WTC11 (cell line): Measurements from ENCODE around the gene FEN1.

Source experiments
- ATF2 ChIP-seq: sonication (generic); formaldehyde crosslinking; IDR thresholded peaks from 2 replicates; pipeline ENCODE4 v1.8.1; 2022; ENCODE audit warnings: low read depth, missing genetic modification reagents, borderline replicate concordance
- CREB1 ChIP-seq: sonication (generic); formaldehyde crosslinking; IDR thresholded peaks from 2 replicates; pipeline ENCODE4 v1.8.0; 2023; ENCODE audit warnings: mild to moderate bottlenecking, missing genetic modification reagents
- CTCF ChIP-seq: fragments of 200-600 bp; IDR thresholded peaks from 2 replicates; pipeline ENCODE4 v1.8.0; 2022; ENCODE audit warnings: antibody characterized with exemption
- GABPB1 ChIP-seq: sonication (generic); formaldehyde crosslinking; IDR thresholded peaks from 2 replicates; pipeline ENCODE4 v1.8.1; 2023; ENCODE audit warnings: mild to moderate bottlenecking, missing genetic modification reagents
- MAX ChIP-seq: sonication (generic); formaldehyde crosslinking; IDR thresholded peaks from 2 replicates; pipeline ENCODE4 v1.8.0; 2022; ENCODE audit warnings: mild to moderate bottlenecking, missing genetic modification reagents
- MYBL2 ChIP-seq: sonication (generic); formaldehyde crosslinking; IDR thresholded peaks from 2 replicates; pipeline ENCODE4 v1.8.1; 2023; ENCODE audit warnings: mild to moderate bottlenecking, moderate library complexity, missing genetic modification reagents
- USF2 ChIP-seq: sonication (generic); formaldehyde crosslinking; IDR thresholded peaks from 2 replicates; pipeline ENCODE4 v1.8.1; 2023; ENCODE audit warnings: mild to moderate bottlenecking, missing genetic modification reagents, moderate library complexity
- ZNF317 ChIP-seq: sonication (generic); formaldehyde crosslinking; IDR thresholded peaks from 2 replicates; pipeline ENCODE4 v1.8.1; 2023; ENCODE audit warnings: low read depth, mild to moderate bottlenecking, moderate library complexity, missing genetic modification reagents, borderline replicate concordance
- ZNF425 ChIP-seq: fragments of 250-450 bp; sonication (Bioruptor Pico); conservative IDR thresholded peaks from 2 replicates; pipeline ENCODE4 v1.9.0; 2021; ENCODE audit warnings: mild to moderate bottlenecking

GRCh38 chr11:61844909-61845565 lies 52.3 kb downstream of the FEN1 start:
- no peak for TF ChIP-seq CTCF
- TF ChIP-seq GABPB1 (CRISPR knock-in tag) = no peak
- no peak for TF ChIP-seq MAX (CRISPR knock-in tag)
- no peak for TF ChIP-seq MYBL2 (CRISPR knock-in tag)
- TF ChIP-seq ATF2 (CRISPR knock-in tag) = no peak
- no peak for TF ChIP-seq ZNF425 (CRISPR knock-in tag)
- TF ChIP-seq CREB1 = no peak
- no peak for TF ChIP-seq USF2 (CRISPR knock-in tag)
- TF ChIP-seq ZNF317 (CRISPR knock-in tag) = no peak
